Measurements from ENCODE around the gene DTWD2. TPM values are rescaled to one million over a fixed set of nuclear protein-coding genes. Genes with fewer than 3 reads are reported as not detected.

Gene DTWD2
- total and polyA plus RNA-seq, 2 experiments from 2014 or later = 4.1 to 15.4 TPM

GRCh38 chr5:119028575-119028974 is 40.2 kb upstream of the DTWD2 start (continued):
- no peak for TF ChIP-seq ZNF462 (CRISPR knock-in tag; IDR thresholded peaks at IDR 0.05)
- TF ChIP-seq ETS1 (IDR thresholded peaks at IDR 0.05) = no peak
- TF ChIP-seq NANOG (IDR thresholded peaks at IDR 0.05; ENCODE audit: borderline replicate concordance) = no peak
- TF ChIP-seq ZNF331 (CRISPR knock-in tag; IDR thresholded peaks at IDR 0.05; ENCODE audit: low read depth) = no peak
- no peak for TF ChIP-seq JUNB (IDR thresholded peaks at IDR 0.05; ENCODE audit: unreplicated experiment)
- TF ChIP-seq ZNF114 (CRISPR knock-in tag; IDR thresholded peaks at IDR 0.05) = no peak
- no peak for TF ChIP-seq CTCF (conservative IDR thresholded peaks at IDR 0.05; ENCODE audit: low read depth in 2 of 2)
- no peak for TF ChIP-seq STAT1 (IDR thresholded peaks at IDR 0.05; ENCODE audit: unreplicated experiment)
- no peak for TF ChIP-seq EZH2 (IDR thresholded peaks at IDR 0.05; ENCODE audit: low read depth, unreplicated experiment)
